Liver (tissue), 9 donors: ENCODE data around the gene MICAL2. TPM values are rescaled to one million over a fixed set of nuclear protein-coding genes. Genes with fewer than 3 reads are reported as not detected.

Source experiments
- DNase-seq: peaks from one replicate; pipeline ENCODE4 v3.0.0-alpha.2; 2017; ENCODE audit warnings: low spot score
- H3K27ac ChIP-seq, 2 donors: one replicate each; pipeline ENCODE4 v1.7.0; 2013; ENCODE audit warnings: inconsistent platforms in 2 of 2, low read length in 2 of 2, control low read depth in 1 of 2, low read depth in 1 of 2, mild to moderate bottlenecking in 1 of 2
- H3K27me3 ChIP-seq, 4 donors: one replicate each; pipeline versions ENCODE4 v1.6.1 to v1.7.0; 2013; ENCODE audit warnings: low read length in 3 of 4, inconsistent platforms in 1 of 4, mild to moderate bottlenecking in 1 of 4, moderate library complexity in 1 of 4; ENCODE audit not compliant: control insufficient read depth in 4 of 4, insufficient read depth in 4 of 4
- H3K36me3 ChIP-seq, 4 donors: one replicate each; pipeline versions ENCODE4 v1.6.1 to v1.7.0; 2013; ENCODE audit warnings: low read length in 3 of 4, mild to moderate bottlenecking in 3 of 4, low read depth in 1 of 4, moderate library complexity in 1 of 4; ENCODE audit not compliant: control insufficient read depth in 4 of 4, insufficient read depth in 3 of 4
- H3K4me1 ChIP-seq, 4 donors: one replicate each; pipeline versions ENCODE4 v1.6.1 to v1.7.0; 2013; ENCODE audit warnings: low read length in 3 of 4, mild to moderate bottlenecking in 3 of 4, moderate library complexity in 1 of 4; ENCODE audit not compliant: control insufficient read depth in 4 of 4, insufficient read depth in 4 of 4
- H3K4me3 ChIP-seq, 3 donors: one replicate each; pipeline versions ENCODE4 v1.6.1 to v1.7.0; 2013; ENCODE audit warnings: low read length in 3 of 3, control low read depth in 1 of 3, low read depth in 1 of 3, mild to moderate bottlenecking in 1 of 3
- H3K9ac ChIP-seq, 2 donors: one replicate each; pipeline ENCODE4 v1.7.0; 2013; ENCODE audit warnings: low read length in 2 of 2, mild to moderate bottlenecking in 2 of 2, moderate library complexity in 2 of 2, control low read depth in 1 of 2, low read depth in 1 of 2
- H3K9me3 ChIP-seq, 4 donors: one replicate each; pipeline versions ENCODE4 v1.6.1 to v1.7.0; 2013; ENCODE audit warnings: low read length in 3 of 4; ENCODE audit not compliant: control insufficient read depth in 4 of 4
- ATF3 ChIP-seq: IDR thresholded peaks from 2 replicates; pipeline ENCODE4 v1.6.1; 2016; ENCODE audit warnings: antibody characterized with exemption
- EGR1 ChIP-seq, 2 donors: IDR thresholded peaks; 2 replicates each; pipeline ENCODE4 v1.6.1; 2016 to 2018; ENCODE audit warnings: antibody characterized with exemption in 2 of 2, low read depth in 2 of 2
- FOXA1 ChIP-seq: IDR thresholded peaks from 2 replicates; pipeline ENCODE4 v1.6.1; 2016; ENCODE audit warnings: antibody characterized with exemption
- FOXA2 ChIP-seq: IDR thresholded peaks from 2 replicates; pipeline ENCODE4 v1.6.1; 2016; ENCODE audit warnings: antibody characterized with exemption
- GABPA ChIP-seq, 2 donors: IDR thresholded peaks in 1 of 2; conservative IDR thresholded peaks in 1 of 2; 2 replicates each; pipeline ENCODE4 v1.6.1; 2016; ENCODE audit warnings: antibody characterized with exemption in 2 of 2, mild to moderate bottlenecking in 1 of 2, moderate library complexity in 1 of 2
- HNF4A ChIP-seq, 2 donors: conservative IDR thresholded peaks; 2 replicates each; pipeline ENCODE4 v1.6.1; 2016; ENCODE audit warnings: antibody characterized with exemption in 2 of 2, mild to moderate bottlenecking in 2 of 2
- HNF4G ChIP-seq: IDR thresholded peaks from 2 replicates; pipeline ENCODE4 v1.6.1; 2016; ENCODE audit warnings: antibody characterized with exemption
- JUND ChIP-seq, 2 donors: IDR thresholded peaks; 2 replicates each; pipeline ENCODE4 v1.6.1; 2016; ENCODE audit warnings: antibody characterized with exemption in 2 of 2
- NR2F2 ChIP-seq: IDR thresholded peaks from 2 replicates; pipeline ENCODE4 v1.6.1; 2016; ENCODE audit warnings: antibody characterized with exemption
- RAD21 ChIP-seq, 2 donors: IDR thresholded peaks; 2 replicates each; pipeline ENCODE4 v1.6.1; 2016; ENCODE audit warnings: antibody characterized with exemption in 2 of 2, mild to moderate bottlenecking in 2 of 2
- RXRA ChIP-seq, 2 donors: IDR thresholded peaks; 2 replicates each; pipeline ENCODE4 v1.6.1; 2017 to 2018; ENCODE audit warnings: antibody characterized with exemption in 2 of 2, mild to moderate bottlenecking in 1 of 2
- SP1 ChIP-seq: IDR thresholded peaks from 2 replicates; pipeline ENCODE4 v1.6.1; 2018; ENCODE audit warnings: antibody characterized with exemption, mild to moderate bottlenecking
- TAF1 ChIP-seq: conservative IDR thresholded peaks from 2 replicates; pipeline ENCODE4 v1.6.1; 2016; ENCODE audit warnings: antibody characterized with exemption, mild to moderate bottlenecking
- YY1 ChIP-seq: IDR thresholded peaks from 2 replicates; pipeline ENCODE4 v1.6.1; 2016; ENCODE audit warnings: antibody characterized with exemption, mild to moderate bottlenecking
- WGBS: extraction: QIAGEN DNeasy Blood & Tissue Kit; methylation state at CpG from one replicate; pipeline ENCODE4 v1.1.7; 2013; 5-methylcytosine and 5-hydroxymethylcytosine counted together
- polyA plus RNA-seq, 2 donors: library from polyadenylated mRNA; stranded (reverse) in 1 of 2; unstranded in 1 of 2; fragments of 200-250 nt in 1 of 2; fragments of >200 nt in 1 of 2; fragmentation: Nextera tagmentation in 1 of 2; extraction: Ambion mirVana in 1 of 2; gene quantifications; one replicate each; pipeline versions ENCODE4 v1.2.1 to v1.2.3, GENCODE V29; 2013 to 2015
- total RNA-seq, 2 donors: library from RNA; depleted of rRNA; stranded (reverse); fragments of >200 nt; gene quantifications; one replicate each; pipeline ENCODE4 v1.2.3, GENCODE V29; 2014
- TF ChIP-seq, protein P1 (sequence below): fragments of 150-350 bp; IDR thresholded peaks from 2 replicates; pipeline ENCODE4 v1.5.1; 2017; ENCODE audit warnings: improper control_type of control experiment, low read depth, low read length; ENCODE audit not compliant: missing input control
- TF ChIP-seq, protein P2 (sequence below): IDR thresholded peaks from 2 replicates; pipeline ENCODE4 v1.6.1; 2016; ENCODE audit warnings: antibody characterized with exemption
- TF ChIP-seq, protein P3 (sequence below): IDR thresholded peaks from 2 replicates; pipeline ENCODE4 v1.6.1; 2016; ENCODE audit warnings: antibody characterized with exemption
- TF ChIP-seq, protein P4 (sequence below): IDR thresholded peaks from 2 replicates; pipeline ENCODE4 v1.6.1; 2016; ENCODE audit warnings: antibody characterized with exemption, mild to moderate bottlenecking
- donor health status: healthy.
- donor health status: healthy.
- donor health status: healthy.
- donor health status: healthy.
- donor health status: healthy.

The MICAL2 gene
- total and polyA plus RNA-seq, 4 donors, result 17.5 to 113 (median 42.9) TPM

GRCh38 chr11:12152321-12152720, 41.9 kb downstream of the MICAL2 start:
- no peak overlapping the region for H3K27ac ChIP-seq

More at GRCh38 chr11:12152321-12152720, 41.9 kb downstream of the MICAL2 start:
- no peak for DNase-seq
- no peaks in the 10 kb centered on the region for H3K9me3 ChIP-seq
- WGBS, result 92% methylated on average over 2 of the region's 2 CpGs
- no peak overlapping the region for H3K9ac ChIP-seq
- TF ChIP-seq, protein P1, sequence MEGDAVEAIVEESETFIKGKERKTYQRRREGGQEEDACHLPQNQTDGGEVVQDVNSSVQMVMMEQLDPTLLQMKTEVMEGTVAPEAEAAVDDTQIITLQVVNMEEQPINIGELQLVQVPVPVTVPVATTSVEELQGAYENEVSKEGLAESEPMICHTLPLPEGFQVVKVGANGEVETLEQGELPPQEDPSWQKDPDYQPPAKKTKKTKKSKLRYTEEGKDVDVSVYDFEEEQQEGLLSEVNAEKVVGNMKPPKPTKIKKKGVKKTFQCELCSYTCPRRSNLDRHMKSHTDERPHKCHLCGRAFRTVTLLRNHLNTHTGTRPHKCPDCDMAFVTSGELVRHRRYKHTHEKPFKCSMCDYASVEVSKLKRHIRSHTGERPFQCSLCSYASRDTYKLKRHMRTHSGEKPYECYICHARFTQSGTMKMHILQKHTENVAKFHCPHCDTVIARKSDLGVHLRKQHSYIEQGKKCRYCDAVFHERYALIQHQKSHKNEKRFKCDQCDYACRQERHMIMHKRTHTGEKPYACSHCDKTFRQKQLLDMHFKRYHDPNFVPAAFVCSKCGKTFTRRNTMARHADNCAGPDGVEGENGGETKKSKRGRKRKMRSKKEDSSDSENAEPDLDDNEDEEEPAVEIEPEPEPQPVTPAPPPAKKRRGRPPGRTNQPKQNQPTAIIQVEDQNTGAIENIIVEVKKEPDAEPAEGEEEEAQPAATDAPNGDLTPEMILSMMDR, result no peak
- TF ChIP-seq GABPA (IDR thresholded peaks at IDR 0.05 in 1 of 2, conservative IDR thresholded peaks at IDR 0.05 in 1 of 2) (no peak), HNF4A (conservative IDR thresholded peaks at IDR 0.05) (no peak), FOXA1 (no peak), ATF3 (no peak), NR2F2 (no peak), TAF1 (no peak), YY1 (no peak), FOXA2 (no peak), EGR1 (IDR thresholded peaks at IDR 0.05; ENCODE audit: low read depth in 2 of 2) (no peak), JUND (IDR thresholded peaks at IDR 0.05) (no peak), RXRA (IDR thresholded peaks at IDR 0.05) (no peak), HNF4G (no peak), RAD21 (IDR thresholded peaks at IDR 0.05) (no peak), SP1 (no peak)
- TF ChIP-seq, protein P2, sequence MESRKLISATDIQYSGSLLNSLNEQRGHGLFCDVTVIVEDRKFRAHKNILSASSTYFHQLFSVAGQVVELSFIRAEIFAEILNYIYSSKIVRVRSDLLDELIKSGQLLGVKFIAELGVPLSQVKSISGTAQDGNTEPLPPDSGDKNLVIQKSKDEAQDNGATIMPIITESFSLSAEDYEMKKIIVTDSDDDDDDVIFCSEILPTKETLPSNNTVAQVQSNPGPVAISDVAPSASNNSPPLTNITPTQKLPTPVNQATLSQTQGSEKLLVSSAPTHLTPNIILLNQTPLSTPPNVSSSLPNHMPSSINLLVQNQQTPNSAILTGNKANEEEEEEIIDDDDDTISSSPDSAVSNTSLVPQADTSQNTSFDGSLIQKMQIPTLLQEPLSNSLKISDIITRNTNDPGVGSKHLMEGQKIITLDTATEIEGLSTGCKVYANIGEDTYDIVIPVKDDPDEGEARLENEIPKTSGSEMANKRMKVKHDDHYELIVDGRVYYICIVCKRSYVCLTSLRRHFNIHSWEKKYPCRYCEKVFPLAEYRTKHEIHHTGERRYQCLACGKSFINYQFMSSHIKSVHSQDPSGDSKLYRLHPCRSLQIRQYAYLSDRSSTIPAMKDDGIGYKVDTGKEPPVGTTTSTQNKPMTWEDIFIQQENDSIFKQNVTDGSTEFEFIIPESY, result no peak
- TF ChIP-seq, protein P3, sequence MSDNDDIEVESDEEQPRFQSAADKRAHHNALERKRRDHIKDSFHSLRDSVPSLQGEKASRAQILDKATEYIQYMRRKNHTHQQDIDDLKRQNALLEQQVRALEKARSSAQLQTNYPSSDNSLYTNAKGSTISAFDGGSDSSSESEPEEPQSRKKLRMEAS, result no peak
- TF ChIP-seq, protein P4, sequence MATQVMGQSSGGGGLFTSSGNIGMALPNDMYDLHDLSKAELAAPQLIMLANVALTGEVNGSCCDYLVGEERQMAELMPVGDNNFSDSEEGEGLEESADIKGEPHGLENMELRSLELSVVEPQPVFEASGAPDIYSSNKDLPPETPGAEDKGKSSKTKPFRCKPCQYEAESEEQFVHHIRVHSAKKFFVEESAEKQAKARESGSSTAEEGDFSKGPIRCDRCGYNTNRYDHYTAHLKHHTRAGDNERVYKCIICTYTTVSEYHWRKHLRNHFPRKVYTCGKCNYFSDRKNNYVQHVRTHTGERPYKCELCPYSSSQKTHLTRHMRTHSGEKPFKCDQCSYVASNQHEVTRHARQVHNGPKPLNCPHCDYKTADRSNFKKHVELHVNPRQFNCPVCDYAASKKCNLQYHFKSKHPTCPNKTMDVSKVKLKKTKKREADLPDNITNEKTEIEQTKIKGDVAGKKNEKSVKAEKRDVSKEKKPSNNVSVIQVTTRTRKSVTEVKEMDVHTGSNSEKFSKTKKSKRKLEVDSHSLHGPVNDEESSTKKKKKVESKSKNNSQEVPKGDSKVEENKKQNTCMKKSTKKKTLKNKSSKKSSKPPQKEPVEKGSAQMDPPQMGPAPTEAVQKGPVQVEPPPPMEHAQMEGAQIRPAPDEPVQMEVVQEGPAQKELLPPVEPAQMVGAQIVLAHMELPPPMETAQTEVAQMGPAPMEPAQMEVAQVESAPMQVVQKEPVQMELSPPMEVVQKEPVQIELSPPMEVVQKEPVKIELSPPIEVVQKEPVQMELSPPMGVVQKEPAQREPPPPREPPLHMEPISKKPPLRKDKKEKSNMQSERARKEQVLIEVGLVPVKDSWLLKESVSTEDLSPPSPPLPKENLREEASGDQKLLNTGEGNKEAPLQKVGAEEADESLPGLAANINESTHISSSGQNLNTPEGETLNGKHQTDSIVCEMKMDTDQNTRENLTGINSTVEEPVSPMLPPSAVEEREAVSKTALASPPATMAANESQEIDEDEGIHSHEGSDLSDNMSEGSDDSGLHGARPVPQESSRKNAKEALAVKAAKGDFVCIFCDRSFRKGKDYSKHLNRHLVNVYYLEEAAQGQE, result no peak
- H3K4me3 ChIP-seq, result no peak overlapping the region
- no peaks in the 10 kb centered on the region for H3K27me3 ChIP-seq
- peaks cover 0 to 9% (median 2%) of the 10 kb centered on the region in 4 donors for H3K36me3 ChIP-seq
- peaks cover 0 to 2% (median 0%) of the 10 kb centered on the region in 4 donors for H3K4me1 ChIP-seq
